IMR-90 (cell line): ENCODE data around the gene ADGRD1. TPM values are rescaled to one million over a fixed set of nuclear protein-coding genes. Genes with fewer than 3 reads are reported as not detected.

Source experiments
- ATAC-seq: fragments of 200-7000 bp; cut with Tn5 transposase; 2 replicates; pipeline ENCODE4 v1.9.1; 2020; ENCODE audit warnings: low read depth, mild to moderate bottlenecking, moderate library complexity
- BruUV-seq: library from RNA; stranded (reverse); fragments of 400-500 nt; replicated peaks from 2 replicates; lab custom pipeline; 2021; lab: Mats Ljungman, UMichigan
- CTCF ChIA-PET: fragments of 300-600 bp; formaldehyde crosslinking; extraction: SDS; loops from one replicate; lab custom pipeline; 2021; ENCODE audit warnings: antibody characterized with exemption; lab: Yijun Ruan, JAX
- POLR2A ChIA-PET: fragments of 300-600 bp; sonication (Branson Sonifier 250); formaldehyde crosslinking; loops from one replicate; lab custom pipeline; 2022; ENCODE audit warnings: antibody characterized with exemption; ENCODE audit not compliant: unreplicated experiment; lab: Charles Lee
- DNase-seq: peaks from one replicate; pipeline ENCODE4 v3.0.0; 2013
- H2AFZ ChIP-seq: replicated peaks from 2 replicates; pipeline ENCODE3; 2013; ENCODE audit warnings: low read length, mild to moderate bottlenecking; ENCODE audit not compliant: poor library complexity
- H2AK5ac ChIP-seq: 2 replicates; pipeline ENCODE4 v1.6.1; 2013; ENCODE audit warnings: low read depth, low read length, inconsistent platforms
- H2AK9ac ChIP-seq: replicated peaks from 2 replicates; pipeline ENCODE3; 2013; ENCODE audit warnings: mild to moderate bottlenecking, low read depth, low read length, moderate library complexity; ENCODE audit not compliant: poor library complexity
- H2BK120ac ChIP-seq: 2 replicates; pipeline ENCODE4 v1.6.1; 2013; ENCODE audit warnings: low read depth, low read length, inconsistent platforms
- H2BK15ac ChIP-seq: 3 replicates; pipeline ENCODE4 v1.6.1; 2013; ENCODE audit warnings: low read depth, low read length, inconsistent platforms
- H2BK20ac ChIP-seq: 2 replicates; pipeline ENCODE4 v1.6.1; 2013; ENCODE audit warnings: low read depth, mild to moderate bottlenecking, inconsistent platforms, low read length, moderate library complexity
- H2BK5ac ChIP-seq: 2 replicates; pipeline ENCODE4 v1.6.1; 2013; ENCODE audit warnings: mild to moderate bottlenecking, low read depth, low read length, inconsistent platforms; ENCODE audit not compliant: poor library complexity, severe bottlenecking
- H3K14ac ChIP-seq: replicated peaks from 2 replicates; pipeline ENCODE4 v1.6.1; 2013; ENCODE audit warnings: low read depth, low read length, inconsistent platforms
- H3K18ac ChIP-seq: 2 replicates; pipeline ENCODE4 v1.6.1; 2013; ENCODE audit warnings: low read depth, low read length, control low read depth
- H3K23ac ChIP-seq: 2 replicates; pipeline ENCODE4 v1.6.1; 2013; ENCODE audit warnings: low read depth, low read length, inconsistent platforms
- H3K27ac ChIP-seq: 2 replicates; pipeline ENCODE4 v1.5.1; 2013; ENCODE audit warnings: mild to moderate bottlenecking, control low read depth, low read length; ENCODE audit not compliant: insufficient read depth
- H3K27me3 ChIP-seq: 2 replicates; pipeline ENCODE4 v1.6.1; 2013; ENCODE audit warnings: low read length; ENCODE audit not compliant: control insufficient read depth, insufficient read depth
- H3K36me3 ChIP-seq: 2 replicates; pipeline ENCODE4 v1.6.1; 2013; ENCODE audit warnings: low read length, mixed read lengths; ENCODE audit not compliant: control insufficient read depth, insufficient read depth
- H3K4ac ChIP-seq: 2 replicates; pipeline ENCODE4 v1.6.1; 2013; ENCODE audit warnings: low read depth, low read length, inconsistent platforms
- H3K4me1 ChIP-seq: 2 replicates; pipeline ENCODE4 v1.6.1; 2013; ENCODE audit warnings: low read length, mixed read lengths; ENCODE audit not compliant: control insufficient read depth, insufficient read depth
- H3K4me2 ChIP-seq: 2 replicates; pipeline ENCODE4 v1.6.1; 2013; ENCODE audit warnings: low read depth, mild to moderate bottlenecking, control low read depth, low read length, moderate library complexity
- H3K4me3 ChIP-seq: 2 replicates; pipeline ENCODE4 v1.5.1; 2013; ENCODE audit warnings: low read depth, mild to moderate bottlenecking, control low read depth, low read length, moderate library complexity; ENCODE audit not compliant: insufficient read depth
- H3K56ac ChIP-seq: 2 replicates; pipeline ENCODE4 v1.6.1; 2013; ENCODE audit warnings: low read length, inconsistent platforms; ENCODE audit not compliant: insufficient read depth; ENCODE audit errors: extremely low read depth
- H3K79me1 ChIP-seq, 2 experiments: 2 replicates each; pipeline ENCODE4 v1.6.1; 2013; ENCODE audit warnings: low read length in 2 of 2, inconsistent platforms in 1 of 2, low read depth in 1 of 2
- H3K9ac ChIP-seq: 2 replicates; pipeline ENCODE4 v1.6.1; 2013; ENCODE audit warnings: low read depth, low read length, control low read depth
- H3K9me1 ChIP-seq: 2 replicates; pipeline ENCODE4 v1.6.1; 2013; ENCODE audit warnings: low read length, inconsistent platforms; ENCODE audit not compliant: insufficient read depth
- H3K9me3 ChIP-seq: 2 replicates; pipeline ENCODE4 v1.6.1; 2013; ENCODE audit warnings: low read length; ENCODE audit not compliant: control insufficient read depth, insufficient read depth
- H4K20me1 ChIP-seq: 2 replicates; pipeline ENCODE4 v1.6.1; 2013; ENCODE audit warnings: low read length, inconsistent platforms; ENCODE audit not compliant: insufficient read depth
- H4K5ac ChIP-seq: 2 replicates; pipeline ENCODE4 v1.6.1; 2013; ENCODE audit warnings: mild to moderate bottlenecking, low read depth, low read length, control low read depth
- H4K8ac ChIP-seq, 2 experiments: 2 replicates each; pipeline ENCODE4 v1.6.1; 2013; ENCODE audit warnings: low read depth in 2 of 2, low read length in 2 of 2, control low read depth in 1 of 2, inconsistent platforms in 1 of 2
- H4K91ac ChIP-seq: 2 replicates; pipeline ENCODE4 v1.6.1; 2013; ENCODE audit warnings: low read depth, low read length, inconsistent platforms; ENCODE audit not compliant: insufficient read depth
- BHLHE40 ChIP-seq: fragments of 150-350 bp; IDR thresholded peaks from 2 replicates; pipeline ENCODE4 v1.6.1; 2016; ENCODE audit warnings: mild to moderate bottlenecking, low read depth, low read length
- MAZ ChIP-seq: IDR thresholded peaks from 2 replicates; pipeline ENCODE4 v1.6.1; 2012; ENCODE audit warnings: low read depth, mild to moderate bottlenecking, low read length, improper control_type of control experiment, moderate library complexity, borderline replicate concordance
- SMC3 ChIP-seq: fragments of 150-350 bp; IDR thresholded peaks from 2 replicates; pipeline ENCODE4 v1.6.1; 2016; ENCODE audit warnings: low read depth, mild to moderate bottlenecking, antibody characterized with exemption, low read length, moderate library complexity
- WGBS, 2 experiments: methylation state at CpG; one replicate each; pipeline versions ENCODE4 v1.1.5 to v1.1.7; 2013; ENCODE audit warnings: missing lambda C conversion rate in 2 of 2; ENCODE audit not compliant: insufficient read length in 1 of 2; ENCODE audit errors: extremely low coverage in 2 of 2; 5-methylcytosine and 5-hydroxymethylcytosine counted together
- dilution Hi-C: fragments of 300-500 bp; cut with HindIII; formaldehyde crosslinking; loops from one replicate; pipeline ENCODE4 v1.14.3; 2018; ENCODE audit warnings: low sequenced_read_pairs; ENCODE audit not compliant: unreplicated experiment
- in situ Hi-C: fragments of 300-500 bp; cut with MboI; formaldehyde crosslinking; loops from 3 replicates; pipeline ENCODE4 v1.14.3; 2019; ENCODE audit warnings: low sequenced_read_pairs, inconsistent platforms, mixed read lengths
- intact Hi-C: fragments of 100-400 bp; cut with micrococcal nuclease; formaldehyde crosslinking; loops from 2 replicates; pipeline ENCODE4 v1.10.0; 2022
- polyA plus RNA-seq, 3 experiments: library from polyadenylated mRNA; depleted of rRNA; stranded (reverse); fragments of >200 nt; gene quantifications; 2 replicates each; pipeline ENCODE4 v1.2.3, GENCODE V29; 2012; ENCODE audit warnings: low replicate concordance in 1 of 3
- total RNA-seq: library from RNA; depleted of rRNA; stranded (reverse); fragments of >200 nt; gene quantifications from 2 replicates; pipeline ENCODE4 v1.2.3, GENCODE V29; 2012

Gene ADGRD1
- total and polyA plus RNA-seq, 2 of the 4 experiments (the other 2 are of a cell fraction): not detected

DNA sequence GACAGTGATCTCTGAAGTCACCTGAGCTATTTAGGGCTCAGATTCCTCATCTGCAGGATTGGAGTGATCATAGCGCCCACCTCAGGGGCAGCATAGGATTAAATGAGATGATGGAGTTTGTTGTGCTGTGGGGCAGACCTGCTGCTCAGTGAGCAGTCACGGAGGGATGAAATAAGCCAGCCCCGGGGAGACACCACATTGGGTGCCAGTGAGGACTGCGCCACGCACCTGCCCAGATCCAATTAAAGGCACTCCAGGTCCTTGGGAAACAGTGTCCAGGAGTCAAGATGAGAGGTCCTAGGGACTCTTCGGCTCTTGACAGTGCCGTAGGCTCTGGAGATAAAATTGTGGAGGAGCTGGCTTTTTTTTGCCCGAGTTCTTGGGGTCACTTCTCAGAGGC is 166.2 kb downstream of the ADGRD1 start:
- no peak overlapping the region for H3K18ac ChIP-seq
- H2BK5ac ChIP-seq: no peak overlapping the region
- no peak overlapping the region for H2BK120ac ChIP-seq
- intact Hi-C loops (no loop called here), dilution Hi-C loops (no loop called here), in situ Hi-C loops (loop anchor here (25.0 kb wide), 1 partner anchor 717 kb away; the partner anchor contains the start of gene MMP17)
- H3K79me1 ChIP-seq: no peaks in the 10 kb centered on the region
- ATAC-seq (no peak), DNase-seq (no peak)
- no peak overlapping the region for H2AK9ac ChIP-seq
- H3K4me1 ChIP-seq: no peaks in the 10 kb centered on the region
- H3K4me3 ChIP-seq: no peak overlapping the region
- H3K4ac ChIP-seq: no peak overlapping the region
- no TSS peak for BruUV-seq
- H3K9me3 ChIP-seq: peaks cover 32% of the 10 kb centered on the region
- no peak overlapping the region for H3K14ac ChIP-seq
- no peak overlapping the region for H4K8ac ChIP-seq
- no peak overlapping the region for H2AFZ ChIP-seq
- no peak overlapping the region for H3K9ac ChIP-seq
- H2BK20ac ChIP-seq: no peak overlapping the region
- ChIA-PET POLR2A (no interaction called here), CTCF (no interaction called here)
- no CpG with 5 or more reads among the region's 8 CpGs for WGBS, 2 experiments
- H4K91ac ChIP-seq: no peak overlapping the region
- H3K23ac ChIP-seq: no peak overlapping the region
- H4K20me1 ChIP-seq: no peaks in the 10 kb centered on the region
- no peak for TF ChIP-seq MAZ
- TF ChIP-seq BHLHE40: no peak
- TF ChIP-seq SMC3: no peak
- H3K27me3 ChIP-seq: no peaks in the 10 kb centered on the region
- no peak overlapping the region for H4K5ac ChIP-seq
- no peak overlapping the region for H3K27ac ChIP-seq
- no peak overlapping the region for H3K4me2 ChIP-seq
- H2BK15ac ChIP-seq: no peak overlapping the region
- H2AK5ac ChIP-seq: no peak overlapping the region
- no peak overlapping the region for H3K56ac ChIP-seq
- H3K9me1 ChIP-seq: no peaks in the 10 kb centered on the region
- no peaks in the 10 kb centered on the region for H3K36me3 ChIP-seq
